Pancreas (tissue), 10 donors: ENCODE results near the gene VWA5B1. TPM values are rescaled to one million over a fixed set of nuclear protein-coding genes. Genes with fewer than 3 reads are reported as not detected.

Experiments
- ATAC-seq, 4 donors: fragments of 200-7000 bp; cut with Tn5 transposase; one replicate each; pipeline versions ENCODE4 v1.8.0 to v1.9.1; 2020; ENCODE audit warnings: mild to moderate bottlenecking in 4 of 4, moderate library complexity in 4 of 4
- DNase-seq, 6 donors: peaks; one replicate each; pipeline ENCODE4 v3.0.0-alpha.2; 2020
- FAIRE-seq: peaks from 2 replicates; lab custom pipeline; 2012; peaks lifted over from hg19 to GRCh38; lab: Jason Lieb, UNC
- H3K27ac ChIP-seq, 4 donors: fragments of 200-600 bp; sonication (generic); 1 replicate in 3 of 4; 2 replicates in 1 of 4; pipeline versions ENCODE4 v1.5.0 to v1.8.0; 2020
- H3K27me3 ChIP-seq, 4 donors: fragments of 200-600 bp; one replicate each; pipeline ENCODE4 v1.8.0; 2021
- H3K36me3 ChIP-seq, 3 donors: fragments of 200-600 bp; sonication (generic) in 1 of 3; one replicate each; pipeline versions ENCODE4 v1.5.0 to v1.8.0; 2020 to 2021
- H3K4me1 ChIP-seq, 3 donors: fragments of 200-600 bp; one replicate each; pipeline ENCODE4 v1.8.0; 2021
- H3K4me3 ChIP-seq, 4 donors: fragments of 200-600 bp; sonication (generic) in 2 of 4; one replicate each; pipeline versions ENCODE4 v1.5.0 to v1.8.0; 2020 to 2021
- H3K9me3 ChIP-seq, 4 donors: fragments of 200-600 bp; one replicate each; pipeline ENCODE4 v1.8.0; 2021
- CTCF ChIP-seq, 4 donors: fragments of 200-600 bp; sonication (generic) in 3 of 4; IDR thresholded peaks; one replicate each; pipeline versions ENCODE4 v1.5.0 to v1.8.0; 2021; ENCODE audit warnings: antibody characterized with exemption in 4 of 4
- WGBS, 2 donors: extraction: QIAGEN DNeasy Blood & Tissue Kit; methylation state at CpG; one replicate each; pipeline ENCODE4 v1.1.7; 2013; 5-methylcytosine and 5-hydroxymethylcytosine counted together
- intact Hi-C, 3 donors: fragments of 100-400 bp; cut with DNase I; formaldehyde crosslinking; loops; one replicate each; pipeline versions ENCODE4 v1.11.1 to v1.14.2; 2022
- polyA plus RNA-seq, 2 donors: library from polyadenylated mRNA; stranded (reverse); fragments of 200-250 nt; gene quantifications; one replicate each; pipeline ENCODE4 v1.2.3, GENCODE V29; 2013
- total RNA-seq, 6 donors: library from RNA; stranded (reverse); fragmentation: NEBNext Ultra II Directional in 4 of 6; extraction: Animal tissue kit (Norgen Biotek cat#: 25700) in 4 of 6; gene quantifications; one replicate each; pipeline versions ENCODE4 v1.2.1 to v1.2.4, GENCODE V29; 2021 to 2023
- donor health status: healthy with polysubstance abuse.
- donor health status: DM: no; HTN: no; CAD: no; lungs with moderate emphysema.
- donor health status: DM: no; HTN: no; CAD: no.
- donor health status: control.
- donor health status: control.
- donor health status: Bipolar disorder and iron deficiency.
- donor health status: DM: yes; HTN: yes; CAD: no.
- donor health status: DM: no; HTN: no; CAD: no.
- donor health status: DM: no; HTN: no; CAD: no.
- donor health status: DM: yes; HTN: yes; CAD: no.

The VWA5B1 gene
- total and polyA plus RNA-seq, 8 donors = 0.16 to 0.70 (median 0.29) TPM; not detected in 1

GRCh38 chr1:20334103-20334502, 43.4 kb downstream of the VWA5B1 start:
- WGBS, 2 donors = 64 to 68% methylated on average over 5 of the region's 5 CpGs
- FAIRE-seq = no peak
- intact Hi-C loops = no loop called here

GRCh38 chr1:20336105-20336605, 45.5 kb downstream of the VWA5B1 start:
- no peaks in the 10 kb centered on the region for H3K4me1 ChIP-seq
- no peak overlapping the region for H3K4me3 ChIP-seq
- no peak for ATAC-seq
- no peak for FAIRE-seq
- intact Hi-C loops = no loop called here
- WGBS, 2 donors = 69 to 80% methylated on average over 13 of the region's 13 CpGs
- TF ChIP-seq CTCF (IDR thresholded peaks at IDR 0.05) = no peak
- DNase-seq = no peak
- no peaks in the 10 kb centered on the region for H3K27me3 ChIP-seq
- no peaks in the 10 kb centered on the region for H3K9me3 ChIP-seq
- no peaks in the 10 kb centered on the region for H3K36me3 ChIP-seq
- H3K27ac ChIP-seq = no peak overlapping the region

More at GRCh38 chr1:20334103-20334502, 43.4 kb downstream of the VWA5B1 start:
- H3K4me1 ChIP-seq = no peaks in the 10 kb centered on the region
- no peaks in the 10 kb centered on the region for H3K9me3 ChIP-seq
- DNase-seq (no peak), ATAC-seq (no peak)
- no peaks in the 10 kb centered on the region for H3K36me3 ChIP-seq
- H3K4me3 ChIP-seq = no peak overlapping the region
- no peaks in the 10 kb centered on the region for H3K27me3 ChIP-seq
- no peak overlapping the region for H3K27ac ChIP-seq
- no peak for TF ChIP-seq CTCF (IDR thresholded peaks at IDR 0.05)

- Histone ChIP-seq H3K27me3 (no peaks in the 10 kb centered on the region), H3K27ac (no peak overlapping the region), H3K9me3 (no peaks in the 10 kb centered on the region), H3K36me3 (no peaks in the 10 kb centered on the region), H3K4me1 (no peaks in the 10 kb centered on the region), H3K4me3 (no peak overlapping the region)
- intact Hi-C loops = no loop called here
- no peak for DNase-seq
- ATAC-seq = no peak
- 79 to 81% methylated on average over 7 of the region's 7 CpGs for WGBS, 2 donors
- TF ChIP-seq CTCF (IDR thresholded peaks at IDR 0.05) = no peak
- no peak for FAIRE-seq
Measured at GRCh38 chr1:20337581-20337980, 46.9 kb downstream of the VWA5B1 start.

- DNase-seq (no peak), ATAC-seq (no peak), FAIRE-seq (no peak)
- Histone ChIP-seq H3K36me3 (no peaks in the 10 kb centered on the region), H3K27me3 (no peaks in the 10 kb centered on the region), H3K4me3 (no peak overlapping the region), H3K4me1 (no peaks in the 10 kb centered on the region), H3K9me3 (no peaks in the 10 kb centered on the region), H3K27ac (no peak overlapping the region)
- intact Hi-C loops = no loop called here
- WGBS, 2 donors = 73 to 82% methylated on average over 9 of the region's 9 CpGs
- no peak for TF ChIP-seq CTCF (IDR thresholded peaks at IDR 0.05)
Measured at GRCh38 chr1:20339811-20340457, 49.3 kb downstream of the VWA5B1 start.
